AG09319 (cell line): Measurements from ENCODE around the gene NDUFS3.
A peak's percentile ranks its signal among the peaks of the same experiment; 100 is the strongest.

ENCODE experiments used
- DNase-seq: peaks from one replicate; pipeline ENCODE4 v3.0.0-alpha.2; 2010; ENCODE audit warnings: low read depth; ENCODE audit errors: extremely low read depth
- TF ChIP-seq, protein P1 (sequence below): IDR thresholded peaks from 2 replicates; pipeline ENCODE4 v1.5.1; 2011; ENCODE audit warnings: low read depth, mild to moderate bottlenecking, inconsistent platforms, low read length, moderate library complexity

Gene NDUFS3

GRCh38 chr11:47564933-47565339 lies 13.9 kb upstream of the NDUFS3 start:
- TF ChIP-seq, protein P1, sequence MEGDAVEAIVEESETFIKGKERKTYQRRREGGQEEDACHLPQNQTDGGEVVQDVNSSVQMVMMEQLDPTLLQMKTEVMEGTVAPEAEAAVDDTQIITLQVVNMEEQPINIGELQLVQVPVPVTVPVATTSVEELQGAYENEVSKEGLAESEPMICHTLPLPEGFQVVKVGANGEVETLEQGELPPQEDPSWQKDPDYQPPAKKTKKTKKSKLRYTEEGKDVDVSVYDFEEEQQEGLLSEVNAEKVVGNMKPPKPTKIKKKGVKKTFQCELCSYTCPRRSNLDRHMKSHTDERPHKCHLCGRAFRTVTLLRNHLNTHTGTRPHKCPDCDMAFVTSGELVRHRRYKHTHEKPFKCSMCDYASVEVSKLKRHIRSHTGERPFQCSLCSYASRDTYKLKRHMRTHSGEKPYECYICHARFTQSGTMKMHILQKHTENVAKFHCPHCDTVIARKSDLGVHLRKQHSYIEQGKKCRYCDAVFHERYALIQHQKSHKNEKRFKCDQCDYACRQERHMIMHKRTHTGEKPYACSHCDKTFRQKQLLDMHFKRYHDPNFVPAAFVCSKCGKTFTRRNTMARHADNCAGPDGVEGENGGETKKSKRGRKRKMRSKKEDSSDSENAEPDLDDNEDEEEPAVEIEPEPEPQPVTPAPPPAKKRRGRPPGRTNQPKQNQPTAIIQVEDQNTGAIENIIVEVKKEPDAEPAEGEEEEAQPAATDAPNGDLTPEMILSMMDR = no peak
- no peak for DNase-seq

- TF ChIP-seq, protein P1 = no peak
- peak; percentile 30 for DNase-seq
Measured at GRCh38 chr11:47565340-47566148, 13.3 kb upstream of the NDUFS3 start, which contains the start of gene PTPMT1. Gene PTPMT1, plus strand, starts transcription at chr11:47565599. Its CDS starts 24 bp downstream, at chr11:47565623.

DNA sequence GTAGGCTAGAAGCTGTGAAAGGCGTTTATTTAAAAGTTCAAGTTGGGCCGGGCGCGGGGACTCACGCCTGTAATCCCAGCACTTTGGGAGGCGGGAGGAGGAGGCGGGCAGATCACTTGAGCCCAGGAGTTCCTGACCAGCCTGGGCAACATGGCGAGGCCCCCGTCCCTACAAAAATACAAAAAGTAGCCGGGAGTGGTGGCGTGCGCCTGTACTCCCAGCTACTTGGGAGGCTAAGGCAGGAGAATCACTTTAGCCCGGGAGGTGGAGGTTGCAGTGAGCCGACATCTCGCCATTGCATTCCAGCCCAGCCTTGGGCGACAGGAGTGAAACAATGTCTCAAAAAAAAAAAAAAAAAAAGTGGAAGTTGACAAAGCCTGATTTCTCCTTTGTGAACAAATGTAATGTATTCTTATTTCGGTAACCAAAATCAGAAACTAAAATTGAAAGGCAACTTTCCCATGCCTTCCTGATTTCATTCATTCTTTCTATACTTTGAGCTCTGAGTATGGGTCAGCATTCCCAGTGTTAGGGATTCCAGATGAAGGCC lies 12.7 kb upstream of the NDUFS3 start:
- TF ChIP-seq, protein P1 = no peak
- no peak for DNase-seq

GRCh38 chr11:47569646-47570045 lies 9.2 kb upstream of the NDUFS3 start:
- DNase-seq = no peak
- TF ChIP-seq, protein P1 = no peak

DNA sequence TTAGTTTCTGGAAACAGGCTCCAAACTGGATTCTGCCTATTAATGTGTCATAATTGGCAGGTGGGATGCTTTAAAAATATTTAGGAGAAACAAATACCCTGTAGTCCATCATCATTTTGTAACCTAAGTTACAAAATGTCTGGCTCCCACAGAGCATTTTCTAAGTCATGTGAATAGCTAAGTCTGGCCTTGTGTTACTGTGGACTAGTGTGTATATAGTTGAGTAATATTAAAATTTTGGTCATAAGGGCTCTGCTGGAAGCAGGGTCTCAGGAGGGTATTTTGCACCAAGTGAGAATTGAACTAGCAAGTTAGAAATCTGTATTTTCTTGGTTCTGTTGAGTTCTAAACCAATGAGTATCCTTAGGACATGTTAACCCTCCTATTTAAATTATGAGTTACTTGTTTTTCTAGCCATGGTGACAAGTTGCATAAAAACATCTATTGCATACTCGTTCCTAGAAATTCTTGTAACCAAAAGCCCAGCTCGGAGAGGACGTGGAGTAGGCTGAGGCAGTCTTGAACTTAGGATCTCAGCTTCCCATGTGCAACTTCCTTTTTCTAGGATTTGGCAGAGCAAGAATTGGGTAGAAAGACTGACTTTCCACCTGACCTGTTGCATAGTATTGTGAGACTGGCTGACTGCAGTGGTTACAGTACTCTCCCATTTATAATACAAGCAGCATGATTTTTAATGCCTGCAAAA lies 8.1 kb upstream of the NDUFS3 start:
- DNase-seq = no peak
- TF ChIP-seq, protein P1 = no peak

DNA sequence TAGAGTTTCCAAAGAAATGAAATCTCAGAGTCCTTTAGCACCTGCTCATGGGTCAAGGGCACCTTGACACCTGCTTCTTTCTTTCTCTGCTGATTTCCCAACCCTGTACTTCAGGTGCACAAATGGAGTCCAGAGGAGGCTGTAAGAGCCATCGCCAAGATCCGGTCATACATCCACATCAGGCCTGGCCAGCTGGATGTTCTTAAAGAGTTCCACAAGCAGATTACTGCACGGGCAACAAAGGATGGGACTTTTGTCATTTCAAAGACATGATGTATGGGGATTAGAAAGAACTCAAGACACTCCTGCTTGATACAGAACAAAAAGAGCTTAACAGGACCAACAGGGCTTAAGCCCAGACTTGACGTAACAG lies 7.5 kb upstream of the NDUFS3 start:
- TF ChIP-seq, protein P1 = no peak
- DNase-seq = no peak

GRCh38 chr11:47571895-47572294 lies 7.0 kb upstream of the NDUFS3 start:
- TF ChIP-seq, protein P1 = no peak
- DNase-seq = no peak
